ENCODE data around the gene TRIML1. TPM values are rescaled to one million over a fixed set of nuclear protein-coding genes. Genes with fewer than 3 reads are reported as not detected.
"Not testable (repeated sequence)": the region's sequence is repeated elsewhere in the genome, so short reads cannot be mapped to it uniquely, and the experiment has no call there.

The TRIML1 gene
- total RNA-seq, 1 donor from 2014 or later, result not detected

DNA sequence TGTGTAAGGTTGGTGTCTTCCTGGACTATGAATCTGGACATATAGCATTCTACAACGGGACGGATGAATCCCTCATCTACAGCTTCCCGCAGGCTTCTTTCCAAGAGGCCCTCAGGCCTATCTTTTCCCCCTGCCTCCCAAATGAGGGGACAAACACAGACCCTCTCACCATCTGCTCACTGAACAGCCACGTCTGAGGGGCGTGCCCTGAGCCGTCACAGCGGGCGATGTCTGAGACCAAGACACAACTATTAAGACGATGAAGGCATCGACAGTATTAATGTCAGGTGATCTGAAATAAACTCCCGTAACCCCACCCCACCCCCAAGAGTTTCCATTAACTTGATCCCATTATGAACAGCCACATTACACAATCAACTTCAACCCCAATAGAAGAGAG lies 7.9 kb downstream of the TRIML1 start:
- no peak overlapping the region for H3K27ac Mint-ChIP-seq (ENCODE audit: unreplicated experiment)
- H3K27me3 Mint-ChIP-seq (ENCODE audit: unreplicated experiment), result no peaks in the 10 kb centered on the region
- TF ChIP-seq CTCF (IDR thresholded peaks at IDR 0.05), result no peak
- no peak overlapping the region for H3K4me3 Mint-ChIP-seq (ENCODE audit: unreplicated experiment)
- H3K9me3 Mint-ChIP-seq (ENCODE audit: unreplicated experiment), result no peaks in the 10 kb centered on the region
- no peak for DNase-seq (ENCODE audit: extremely low spot score, unreplicated experiment)
- no peaks in the 10 kb centered on the region for H3K4me1 Mint-ChIP-seq (ENCODE audit: unreplicated experiment)
- no peaks in the 10 kb centered on the region for H3K36me3 Mint-ChIP-seq (ENCODE audit: unreplicated experiment)

DNA sequence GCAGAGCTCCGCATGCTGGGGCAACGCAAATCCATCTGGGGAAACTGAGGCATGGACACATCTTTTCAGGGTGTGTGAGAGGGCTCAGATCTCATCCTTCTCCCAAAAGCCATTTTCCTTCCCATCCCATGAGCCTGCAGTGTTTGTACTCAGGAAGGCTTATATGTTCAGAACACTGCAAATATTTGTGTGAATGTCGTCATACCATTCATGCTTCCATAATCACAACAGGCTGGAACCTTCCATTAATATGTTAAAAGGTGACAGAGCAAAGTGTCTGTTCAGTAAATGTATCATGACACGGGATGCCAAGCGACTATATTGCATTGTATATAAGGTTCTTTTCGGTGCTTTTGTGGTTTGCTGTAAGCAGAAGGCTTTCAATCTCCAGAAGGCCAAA lies 8.5 kb downstream of the TRIML1 start:
- no peak overlapping the region for H3K4me3 Mint-ChIP-seq (ENCODE audit: unreplicated experiment)
- no peak overlapping the region for H3K27ac Mint-ChIP-seq (ENCODE audit: unreplicated experiment)
- H3K36me3 Mint-ChIP-seq (ENCODE audit: unreplicated experiment), result no peaks in the 10 kb centered on the region
- no peak for TF ChIP-seq CTCF (IDR thresholded peaks at IDR 0.05)
- DNase-seq (ENCODE audit: extremely low spot score, unreplicated experiment), result no peak
- no peaks in the 10 kb centered on the region for H3K4me1 Mint-ChIP-seq (ENCODE audit: unreplicated experiment)
- no peaks in the 10 kb centered on the region for H3K9me3 Mint-ChIP-seq (ENCODE audit: unreplicated experiment)
- H3K27me3 Mint-ChIP-seq (ENCODE audit: unreplicated experiment), result no peaks in the 10 kb centered on the region

DNA sequence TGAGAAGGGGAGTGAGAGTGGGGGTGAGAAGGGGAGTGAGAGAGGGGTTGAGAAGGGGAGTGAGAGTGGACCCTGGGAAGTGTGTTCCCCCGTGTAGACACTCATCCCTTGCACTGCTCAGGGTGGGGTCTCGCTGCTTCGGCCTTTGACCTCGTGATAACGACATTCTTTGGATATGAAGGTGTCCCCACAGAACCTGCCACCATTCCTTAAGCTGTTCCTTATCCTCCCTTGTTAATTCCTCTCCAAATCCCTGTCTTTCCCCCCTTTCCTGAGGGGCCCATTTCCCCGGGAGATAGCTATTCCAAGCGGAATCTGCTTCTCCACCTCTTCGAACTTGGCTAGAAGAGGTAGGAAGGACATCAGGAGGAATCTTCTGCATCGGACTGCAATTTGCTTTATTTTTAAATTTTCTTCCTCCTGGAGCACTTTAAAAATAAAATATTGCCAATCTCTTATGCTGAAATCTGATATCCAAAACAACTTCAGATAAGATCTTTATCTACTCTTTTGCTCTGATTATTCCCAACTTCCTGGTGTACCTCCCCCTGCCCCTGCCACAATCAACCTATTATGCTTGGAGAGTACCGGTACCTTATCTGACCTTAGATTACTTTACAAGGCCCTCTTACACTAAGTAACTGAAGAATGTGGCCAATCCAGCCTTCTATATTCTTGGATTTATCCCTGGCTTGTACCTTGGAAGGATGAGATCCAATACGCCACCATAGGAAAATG lies 15.6 kb downstream of the TRIML1 start:
- H3K4me3 Mint-ChIP-seq (ENCODE audit: unreplicated experiment), result no peak overlapping the region
- no peaks in the 10 kb centered on the region for H3K36me3 Mint-ChIP-seq (ENCODE audit: unreplicated experiment)
- H3K9me3 Mint-ChIP-seq (ENCODE audit: unreplicated experiment), result no peaks in the 10 kb centered on the region
- no peak overlapping the region for H3K27ac Mint-ChIP-seq (ENCODE audit: unreplicated experiment)
- no peaks in the 10 kb centered on the region for H3K27me3 Mint-ChIP-seq (ENCODE audit: unreplicated experiment)
- H3K4me1 Mint-ChIP-seq (ENCODE audit: unreplicated experiment), result no peaks in the 10 kb centered on the region
- no peak for DNase-seq (ENCODE audit: extremely low spot score, unreplicated experiment)
- no peak for TF ChIP-seq CTCF (IDR thresholded peaks at IDR 0.05)

DNA sequence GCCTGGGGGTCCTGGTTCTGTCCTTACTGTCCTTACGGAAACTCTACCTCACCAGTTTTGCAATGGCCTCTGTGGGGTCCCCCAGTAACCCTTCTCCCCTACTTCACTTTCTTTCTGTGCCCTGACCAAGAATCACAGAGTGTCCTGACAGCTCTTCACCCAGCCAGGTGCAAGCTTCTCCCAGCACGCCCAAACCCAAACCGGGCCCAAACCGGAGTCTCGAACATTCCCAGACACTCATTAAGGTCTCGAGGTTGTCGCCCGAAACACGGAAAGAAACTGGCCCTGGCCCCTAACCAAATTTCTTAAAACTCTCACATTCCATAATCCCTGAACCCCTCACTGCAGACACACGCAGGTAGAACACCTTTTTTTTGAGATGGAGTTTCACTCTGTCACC lies 19.1 kb downstream of the TRIML1 start:
- Mint-ChIP-seq H3K9me3 (ENCODE audit: unreplicated experiment) (no peaks in the 10 kb centered on the region), H3K27ac (ENCODE audit: unreplicated experiment) (no peak overlapping the region), H3K4me1 (ENCODE audit: unreplicated experiment) (peaks cover 2% of the 10 kb centered on the region), H3K4me3 (ENCODE audit: unreplicated experiment) (no peak overlapping the region), H3K27me3 (ENCODE audit: unreplicated experiment) (no peaks in the 10 kb centered on the region), H3K36me3 (ENCODE audit: unreplicated experiment) (no peaks in the 10 kb centered on the region)
- TF ChIP-seq CTCF (IDR thresholded peaks at IDR 0.05), result no peak
- no peak for DNase-seq (ENCODE audit: extremely low spot score, unreplicated experiment)

GRCh38 chr4:188159513-188160226 lies 20.4 kb downstream of the TRIML1 start:
- H3K9me3 Mint-ChIP-seq (ENCODE audit: unreplicated experiment); H3K36me3 Mint-ChIP-seq (ENCODE audit: unreplicated experiment); H3K4me1 Mint-ChIP-seq (ENCODE audit: unreplicated experiment); H3K4me3 Mint-ChIP-seq (ENCODE audit: unreplicated experiment); DNase-seq (ENCODE audit: extremely low spot score, unreplicated experiment); H3K27me3 Mint-ChIP-seq (ENCODE audit: unreplicated experiment); H3K27ac Mint-ChIP-seq (ENCODE audit: unreplicated experiment): not testable (repeated sequence)

All from osteocyte (in vitro differentiated cells).